Astrocyte of the spinal cord (primary cell): ENCODE data around the gene SAP130.

Experiments used
- DNase-seq: peaks from one replicate; pipeline ENCODE4 v3.0.0; 2011; ENCODE audit warnings: low read depth, low spot score
- H3K4me3 ChIP-seq: 2 replicates; pipeline ENCODE4 v1.5.1; 2011; ENCODE audit warnings: low read depth, mild to moderate bottlenecking, low read length, moderate library complexity
- in situ Hi-C: cut with HindIII; loops from 2 replicates; pipeline ENCODE4 v1.10.0; 2017; ENCODE audit warnings: low sequenced_read_pairs
- TF ChIP-seq, protein P1 (sequence below): IDR thresholded peaks from 2 replicates; pipeline ENCODE4 v1.5.1; 2012; ENCODE audit warnings: low read depth, mild to moderate bottlenecking, low read length, inconsistent platforms

Gene SAP130

DNA sequence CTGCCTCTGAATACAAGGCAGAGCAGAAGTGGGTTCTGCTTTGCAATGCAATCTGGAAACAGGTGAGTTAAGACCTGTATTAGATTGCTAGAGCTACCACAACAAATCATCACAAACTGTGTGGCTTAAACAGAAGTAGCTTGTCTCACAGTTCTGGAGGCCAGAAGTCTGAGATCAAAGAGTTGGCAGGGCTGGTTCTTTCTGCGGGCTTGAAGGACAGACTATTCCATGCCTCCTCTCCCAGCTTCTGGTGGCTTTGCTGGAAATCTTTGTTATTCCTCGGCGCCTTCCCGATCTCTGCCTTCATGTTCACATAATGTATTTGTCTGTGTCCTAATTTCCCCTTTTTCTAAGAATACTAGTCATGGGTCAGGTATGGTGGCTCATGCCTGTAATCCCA lies 58.4 kb downstream of the SAP130 start:
- TF ChIP-seq, protein P1, sequence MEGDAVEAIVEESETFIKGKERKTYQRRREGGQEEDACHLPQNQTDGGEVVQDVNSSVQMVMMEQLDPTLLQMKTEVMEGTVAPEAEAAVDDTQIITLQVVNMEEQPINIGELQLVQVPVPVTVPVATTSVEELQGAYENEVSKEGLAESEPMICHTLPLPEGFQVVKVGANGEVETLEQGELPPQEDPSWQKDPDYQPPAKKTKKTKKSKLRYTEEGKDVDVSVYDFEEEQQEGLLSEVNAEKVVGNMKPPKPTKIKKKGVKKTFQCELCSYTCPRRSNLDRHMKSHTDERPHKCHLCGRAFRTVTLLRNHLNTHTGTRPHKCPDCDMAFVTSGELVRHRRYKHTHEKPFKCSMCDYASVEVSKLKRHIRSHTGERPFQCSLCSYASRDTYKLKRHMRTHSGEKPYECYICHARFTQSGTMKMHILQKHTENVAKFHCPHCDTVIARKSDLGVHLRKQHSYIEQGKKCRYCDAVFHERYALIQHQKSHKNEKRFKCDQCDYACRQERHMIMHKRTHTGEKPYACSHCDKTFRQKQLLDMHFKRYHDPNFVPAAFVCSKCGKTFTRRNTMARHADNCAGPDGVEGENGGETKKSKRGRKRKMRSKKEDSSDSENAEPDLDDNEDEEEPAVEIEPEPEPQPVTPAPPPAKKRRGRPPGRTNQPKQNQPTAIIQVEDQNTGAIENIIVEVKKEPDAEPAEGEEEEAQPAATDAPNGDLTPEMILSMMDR = no peak
- DNase-seq = no peak
- in situ Hi-C loops = no loop called here
- H3K4me3 ChIP-seq = no peak overlapping the region

DNA sequence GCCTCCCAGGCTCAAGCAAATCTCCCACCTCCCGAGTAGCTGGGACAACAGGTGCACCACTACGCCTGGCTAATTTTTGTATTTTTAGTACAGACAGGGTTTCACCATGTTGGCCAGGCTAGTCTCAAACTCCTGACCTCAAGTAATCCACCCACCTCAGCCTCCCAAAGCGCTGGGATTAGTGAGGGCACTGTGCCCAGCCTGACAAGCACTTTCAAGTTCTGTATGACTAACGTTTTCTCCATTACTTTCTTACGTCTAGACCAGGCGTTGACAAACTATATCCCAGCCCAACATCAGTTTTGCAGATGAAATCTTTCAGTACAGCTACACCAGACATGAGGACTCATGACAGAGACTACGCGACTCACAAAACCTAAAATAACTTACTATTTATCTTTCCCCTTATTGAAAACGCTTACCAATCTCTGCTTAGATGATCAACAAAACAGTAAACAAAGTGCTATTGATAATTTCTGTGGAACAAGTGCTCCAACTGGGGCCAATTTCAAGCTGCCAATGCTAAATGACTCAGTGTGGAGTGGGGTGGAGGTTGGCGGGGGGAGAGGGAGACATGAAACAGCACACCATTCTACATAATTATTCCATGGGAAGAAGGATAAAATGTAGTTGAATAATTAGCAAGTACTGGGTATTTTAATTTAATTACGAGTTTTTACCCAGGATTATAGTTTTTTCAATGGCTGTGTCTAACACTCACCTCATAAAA lies 59.1 kb downstream of the SAP130 start:
- TF ChIP-seq, protein P1 = no peak
- H3K4me3 ChIP-seq = no peak overlapping the region
- no peak for DNase-seq
- in situ Hi-C loops = no loop called here

DNA sequence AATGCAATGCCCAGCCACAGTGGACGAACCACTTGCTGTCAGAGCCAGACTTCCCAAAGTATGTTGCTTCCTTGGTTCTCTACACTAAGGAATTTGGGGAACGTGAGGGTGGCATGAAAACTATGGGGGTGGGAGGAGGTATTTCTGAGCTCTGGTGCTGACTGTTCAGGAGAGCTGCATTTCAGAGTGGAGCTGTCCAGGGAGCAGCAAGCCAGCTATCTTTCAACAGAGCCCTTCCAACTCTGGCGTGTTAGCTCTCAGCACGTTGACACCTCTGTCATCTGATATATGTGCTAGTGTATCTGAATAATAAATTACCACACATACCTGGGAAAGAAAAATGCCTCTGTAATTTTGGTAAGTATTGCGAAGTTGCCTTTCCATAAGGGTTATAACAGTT lies 66.1 kb downstream of the SAP130 start:
- in situ Hi-C loops = no loop called here
- H3K4me3 ChIP-seq = no peak overlapping the region
- no peak for DNase-seq
- TF ChIP-seq, protein P1 = no peak

DNA sequence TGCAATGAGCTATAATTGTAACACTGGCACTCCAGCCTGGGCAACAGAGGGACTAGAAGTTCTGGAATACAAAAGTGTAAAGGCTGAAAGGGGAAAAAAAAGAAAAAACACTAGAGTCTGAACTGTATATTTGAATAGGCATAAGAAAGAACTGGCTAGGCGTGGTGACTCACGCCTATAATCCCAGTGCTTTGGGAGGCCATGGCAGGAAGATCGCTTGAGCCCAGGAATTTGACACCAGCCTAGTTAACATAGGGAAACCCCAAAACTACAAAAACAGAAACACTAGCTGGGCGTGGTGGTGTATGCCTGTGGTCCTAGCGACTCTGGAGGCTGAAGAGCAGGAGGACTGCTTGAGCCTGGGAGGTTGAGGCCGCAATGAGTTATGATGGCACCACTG lies 70.6 kb downstream of the SAP130 start:
- in situ Hi-C loops = no loop called here
- DNase-seq = no peak
- TF ChIP-seq, protein P1 = no peak
- no peak overlapping the region for H3K4me3 ChIP-seq

DNA sequence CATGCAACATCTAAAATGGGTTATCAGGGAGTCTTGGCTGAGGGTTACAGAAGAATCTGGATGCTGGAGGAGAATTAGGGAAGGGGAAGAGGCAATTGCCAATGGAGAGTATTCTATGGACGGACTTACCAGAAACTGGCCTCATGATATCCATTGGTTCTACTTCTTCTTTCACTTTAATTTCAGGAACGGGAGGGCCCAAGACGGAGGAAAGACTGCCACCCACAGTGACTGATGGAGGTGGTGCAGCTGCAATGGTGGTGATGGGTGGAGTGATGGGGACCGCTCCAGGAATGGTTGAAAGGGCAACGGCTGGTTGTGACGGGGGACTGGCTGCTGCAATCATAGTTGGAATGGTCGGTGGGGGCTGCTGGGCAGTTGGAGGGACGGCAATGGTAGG lies 73.0 kb downstream of the SAP130 start:
- in situ Hi-C loops = no loop called here
- no peak overlapping the region for H3K4me3 ChIP-seq
- DNase-seq = no peak
- TF ChIP-seq, protein P1 = no peak

DNA sequence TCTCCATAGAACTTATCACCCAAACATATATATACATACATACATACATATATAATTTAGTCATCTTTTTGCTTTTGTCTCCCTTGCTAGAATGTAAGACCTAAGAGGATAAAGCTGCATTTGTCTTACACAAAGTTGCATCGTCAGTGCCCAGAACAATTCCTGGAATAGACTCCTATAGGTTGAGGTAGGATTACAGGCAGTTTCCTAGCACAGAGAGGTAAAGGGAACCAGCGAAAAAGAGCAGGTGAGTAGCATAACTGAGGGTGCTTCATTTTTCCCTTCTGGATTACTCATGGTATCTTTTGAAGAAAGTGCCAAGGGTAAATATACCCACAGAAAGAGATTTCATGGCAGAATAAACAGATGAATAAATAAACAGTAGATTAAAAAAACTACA lies 74.0 kb downstream of the SAP130 start:
- no peak for DNase-seq
- in situ Hi-C loops = no loop called here
- no peak overlapping the region for H3K4me3 ChIP-seq
- TF ChIP-seq, protein P1 = no peak
